GM21737 (cell line): ENCODE data around the gene CLN3.
"Not testable (repeated sequence)": the region's sequence is repeated elsewhere in the genome, so short reads cannot be mapped to it uniquely, and the experiment has no call there.

Experiments
- ATAC-seq: cut with Tn5 transposase; IDR thresholded peaks from one replicate; pipeline ENCODE4 v1.9.1; 2021; ENCODE audit warnings: mild to moderate bottlenecking, moderate library complexity; ENCODE audit not compliant: unreplicated experiment

Gene CLN3

DNA sequence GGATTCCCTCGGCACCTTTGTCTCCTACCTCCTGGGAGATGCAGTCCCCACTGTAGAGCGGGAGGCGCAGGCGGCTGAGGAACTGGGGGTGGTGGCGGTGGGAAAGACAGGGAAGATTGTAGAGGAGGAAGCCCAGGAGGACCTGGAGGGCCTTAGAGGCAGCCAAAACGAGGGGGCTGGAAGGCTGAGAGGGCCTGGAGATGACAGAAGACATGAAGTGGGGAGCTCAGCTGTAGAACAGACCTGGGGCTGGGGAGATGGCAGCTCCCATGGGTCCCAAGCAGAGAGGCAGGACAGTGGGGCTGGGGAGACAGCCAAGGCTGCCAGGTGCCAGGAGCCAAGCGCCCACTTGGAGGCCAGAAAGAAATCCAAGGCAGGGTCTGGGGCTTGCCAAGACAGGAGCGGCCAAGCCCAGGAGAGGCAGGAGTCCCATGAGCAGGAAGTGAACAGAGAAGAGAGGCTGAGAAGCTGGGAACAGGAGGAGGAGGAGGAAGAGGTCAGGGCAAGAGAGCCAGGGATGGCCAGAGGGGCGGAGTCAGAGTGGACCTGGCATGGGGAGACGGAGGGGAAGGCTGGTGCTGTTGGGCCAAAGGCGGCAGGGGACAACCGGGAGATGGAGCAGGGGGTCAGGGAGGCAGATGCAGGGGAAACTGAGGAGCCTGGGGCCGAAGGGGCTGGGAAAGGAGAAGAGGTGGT lies 3.4 kb upstream of the CLN3 start:
- ATAC-seq: no peak

DNA sequence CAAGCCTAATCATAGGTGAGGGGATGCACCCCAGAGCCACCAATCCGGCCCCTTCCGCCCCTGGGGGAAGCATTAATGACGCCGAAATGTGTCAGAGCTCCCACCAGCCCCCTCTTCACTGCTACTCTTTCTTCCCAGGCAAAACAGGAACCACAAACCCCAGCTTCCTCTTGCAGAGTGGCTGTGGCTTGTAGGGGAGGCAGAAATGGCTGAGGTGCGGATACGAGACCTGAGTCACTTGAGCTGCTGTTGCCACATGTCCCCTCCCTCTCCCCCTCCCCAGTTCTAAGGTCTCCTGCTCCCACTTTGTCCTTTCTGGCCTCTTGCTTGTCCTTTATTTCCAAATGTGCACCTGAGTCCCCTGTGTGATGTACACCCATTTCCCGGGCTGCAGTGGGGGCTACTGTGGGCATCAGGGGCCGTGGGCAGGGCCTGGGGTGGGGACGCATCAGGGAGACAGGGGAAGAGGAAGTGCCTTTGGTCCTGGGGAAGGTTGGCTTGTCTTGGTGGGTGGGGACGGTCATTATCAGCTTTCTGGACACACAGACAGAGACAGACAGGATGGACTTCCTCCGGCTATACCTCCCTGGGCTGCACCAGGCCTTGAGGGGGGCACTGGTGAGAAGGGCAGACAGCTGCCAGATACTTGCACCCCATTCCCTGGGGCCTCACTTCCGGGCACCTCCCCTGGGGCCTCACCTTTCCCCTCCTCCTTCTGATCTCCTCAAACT lies 2.4 kb upstream of the CLN3 start, which contains the start of gene APOBR:
Gene APOBR (plus strand): TSS at position 523 of the 731 bp plus-strand sequence. CDS start 39 bp downstream, at position 562.
- ATAC-seq: peak; percentile 44

DNA sequence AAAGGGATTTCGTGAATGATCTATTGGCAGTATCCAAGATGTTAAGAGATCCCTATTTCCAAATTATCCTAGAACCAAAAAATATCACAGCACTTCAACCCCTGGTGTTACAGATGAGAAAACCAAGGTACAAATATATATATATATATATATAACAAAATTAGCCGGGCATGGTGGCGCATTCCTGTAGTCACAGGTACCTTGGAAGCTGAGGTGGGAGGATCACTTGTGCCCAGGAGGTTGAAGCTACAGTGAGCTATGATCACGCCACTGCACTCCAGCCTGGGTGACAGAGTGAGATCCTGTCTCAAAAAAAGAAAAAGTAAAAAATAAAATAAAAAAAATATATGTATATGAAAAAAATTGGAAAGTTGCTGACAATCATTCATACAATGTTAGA lies 637 bp upstream of the CLN3 start:
- ATAC-seq: no peak

DNA sequence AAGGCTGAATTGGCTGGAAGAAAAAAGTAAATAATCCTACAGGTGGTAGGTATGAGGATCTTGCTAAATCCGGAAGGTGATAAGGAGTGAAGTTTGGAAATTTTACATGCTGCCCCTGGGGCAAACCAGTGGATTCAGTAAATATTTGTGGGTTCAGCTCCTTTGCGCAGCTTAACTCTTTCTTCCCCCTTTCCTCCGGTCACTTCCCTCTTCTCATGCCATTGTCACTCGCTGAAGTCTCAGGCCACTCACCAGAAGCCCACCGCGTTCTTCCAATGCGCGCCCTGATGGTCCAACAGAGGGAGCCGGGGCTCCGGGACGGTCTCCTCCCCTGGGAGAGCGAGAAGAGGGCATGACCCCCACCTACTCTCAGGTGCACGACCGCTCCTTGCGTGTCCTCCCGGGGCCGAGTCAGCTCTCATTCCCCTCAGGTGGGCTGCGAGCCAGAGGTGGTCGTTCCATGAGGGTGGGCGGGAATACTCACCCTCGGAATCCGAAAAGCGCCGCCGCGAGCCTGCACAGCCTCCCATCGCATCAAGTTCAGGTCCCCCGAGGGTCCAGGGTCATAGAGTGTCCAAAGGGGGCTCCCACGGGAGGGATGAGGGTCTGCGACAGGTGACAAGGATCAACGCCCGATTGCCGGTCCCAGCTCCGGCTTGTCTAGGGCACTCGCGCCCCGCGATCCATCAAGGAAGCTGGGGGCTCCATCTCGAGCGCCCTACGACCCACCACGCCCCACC lies 474 bp downstream of the CLN3 start:
- no peak for ATAC-seq

DNA sequence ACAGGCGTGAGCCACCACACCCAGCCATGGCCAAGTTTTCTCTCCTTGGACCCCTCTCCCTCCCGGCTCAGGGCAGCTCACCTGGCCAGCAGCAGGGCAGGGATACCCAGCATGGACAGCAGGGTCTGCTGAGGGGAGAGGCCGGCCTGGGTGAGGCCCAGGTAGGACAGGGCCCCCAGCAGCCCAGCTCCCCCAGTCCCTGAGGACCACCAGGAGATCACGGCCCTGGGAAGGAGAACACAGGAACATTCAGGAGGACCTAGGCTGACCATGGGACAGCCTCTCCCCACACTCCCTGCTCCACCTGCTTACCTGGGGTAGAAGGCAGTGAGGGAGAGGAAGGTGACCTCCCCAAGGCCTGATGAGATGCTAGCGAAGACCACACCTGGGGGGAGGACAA lies 5.6 kb downstream of the CLN3 start:
- ATAC-seq: no peak

DNA sequence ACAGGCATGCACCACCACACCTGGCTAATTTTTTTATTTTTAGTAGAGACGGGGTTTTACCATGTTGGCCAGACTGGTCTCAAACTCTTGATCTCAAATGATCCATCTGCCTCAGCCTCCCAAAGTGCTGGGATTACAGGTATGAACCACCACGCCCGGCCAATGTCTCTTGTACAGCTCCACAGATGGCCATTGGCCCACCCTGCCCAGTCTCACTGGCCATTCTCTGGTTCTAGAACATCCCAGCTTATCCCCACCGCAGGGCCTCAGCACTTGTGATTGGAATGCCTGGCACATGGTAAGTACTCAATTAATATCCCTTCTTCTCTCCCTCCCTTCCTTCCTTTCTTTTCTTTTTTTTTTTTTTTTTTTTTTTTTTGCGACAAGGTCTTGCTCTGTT lies 8.5 kb downstream of the CLN3 start:
- ATAC-seq: not testable (repeated sequence)

DNA sequence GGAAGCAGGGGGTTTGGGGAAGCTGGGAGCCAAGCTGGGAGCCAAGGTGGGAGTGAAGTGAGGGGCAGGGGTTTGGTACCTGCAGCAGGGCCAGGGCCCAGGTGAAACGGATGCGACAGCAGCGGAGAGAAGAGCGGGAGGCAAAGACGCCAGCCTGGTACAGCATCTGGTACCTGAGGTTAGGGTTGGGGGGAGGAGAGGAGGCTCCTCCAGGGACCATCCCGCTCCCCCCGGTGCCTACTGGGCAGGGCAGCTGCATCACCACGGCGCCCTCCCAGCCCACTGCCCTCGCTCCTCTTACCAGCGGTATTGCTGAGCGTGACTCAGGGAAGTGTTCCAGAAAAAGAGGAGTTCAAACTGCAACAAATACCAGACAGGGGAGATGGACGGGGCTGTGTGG lies 9.8 kb downstream of the CLN3 start:
- no peak for ATAC-seq

DNA sequence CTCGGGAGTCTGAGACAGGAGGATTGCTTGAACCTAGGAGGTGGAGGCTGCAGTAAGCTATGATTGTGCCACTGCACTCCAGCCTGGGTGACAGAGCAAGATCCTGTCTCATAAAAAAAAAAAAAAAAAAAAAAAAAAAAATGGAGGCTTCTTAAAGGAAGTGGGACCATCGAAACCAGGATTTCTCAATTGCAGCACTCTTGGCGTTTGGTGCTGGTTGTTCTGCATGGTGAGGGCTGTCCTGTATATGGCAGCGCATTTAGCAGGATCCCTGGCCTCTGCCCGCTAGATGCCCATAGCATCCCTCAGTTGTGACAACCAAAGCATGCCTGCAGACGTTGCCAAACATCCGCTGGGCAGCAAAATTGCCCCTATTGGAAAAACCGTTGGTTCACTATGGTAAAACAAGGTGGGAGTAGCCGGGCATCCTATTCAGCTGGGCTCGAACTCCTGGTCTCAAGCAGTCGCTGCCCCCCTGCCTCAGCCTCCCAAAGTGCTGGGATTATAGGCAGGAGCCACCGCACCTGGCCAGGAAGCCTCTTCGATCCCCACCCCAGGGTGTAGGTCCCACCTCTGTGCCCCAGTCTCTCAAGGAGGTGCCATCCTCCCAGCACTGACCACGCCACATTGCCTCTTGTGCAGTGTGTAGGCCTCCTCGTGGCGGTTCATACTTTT lies 13.2 kb downstream of the CLN3 start:
- no peak for ATAC-seq

DNA sequence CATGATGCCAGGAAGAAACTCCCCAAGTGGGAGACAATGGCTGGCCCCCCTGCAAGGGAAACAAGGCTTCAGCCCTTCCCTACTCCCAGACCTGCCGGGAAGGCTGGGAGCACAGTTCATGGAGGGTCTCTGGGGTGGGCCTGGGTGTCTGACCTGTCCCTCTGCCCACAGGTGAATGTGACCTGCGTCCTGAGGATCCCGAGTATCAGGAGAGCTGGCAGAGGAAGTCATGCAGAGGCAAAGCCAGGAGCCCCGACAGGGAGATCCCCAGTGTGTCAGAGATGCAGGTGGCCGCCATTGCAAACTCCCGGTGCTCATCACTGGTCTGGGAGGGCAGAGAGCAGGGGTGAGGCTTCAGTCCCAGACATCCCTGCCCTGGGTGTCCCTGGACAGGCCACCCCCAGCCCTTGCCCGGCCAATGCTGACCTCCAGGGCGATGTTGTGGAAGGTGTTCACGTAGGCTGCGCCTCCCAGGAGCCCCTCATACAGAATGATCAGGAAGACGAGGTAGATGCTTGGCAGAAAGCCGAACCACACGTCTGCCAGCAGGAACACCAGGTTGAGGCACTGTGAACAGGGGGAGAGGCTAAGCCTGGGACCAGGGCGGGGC lies 14.5 kb downstream of the CLN3 start:
- no peak for ATAC-seq

DNA sequence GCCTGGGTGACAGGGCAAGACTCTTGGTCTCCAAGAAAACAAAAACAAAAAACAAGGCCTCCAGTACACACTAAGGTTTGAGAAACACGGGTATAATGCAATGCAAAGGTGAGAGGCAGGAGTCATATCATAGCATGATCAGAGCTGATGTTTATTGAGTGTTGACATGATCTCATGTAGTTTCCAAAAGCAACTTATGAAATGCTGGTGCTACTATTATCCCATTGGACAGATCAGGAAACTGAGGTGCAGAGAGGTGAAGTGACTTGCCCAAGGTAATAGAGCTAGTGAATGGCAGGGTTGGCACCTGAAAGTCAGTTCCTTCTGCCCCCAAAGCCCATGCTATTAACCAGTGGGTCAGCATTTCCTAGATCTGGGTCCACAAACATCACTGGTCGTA lies 16.7 kb downstream of the CLN3 start:
- no peak for ATAC-seq

DNA sequence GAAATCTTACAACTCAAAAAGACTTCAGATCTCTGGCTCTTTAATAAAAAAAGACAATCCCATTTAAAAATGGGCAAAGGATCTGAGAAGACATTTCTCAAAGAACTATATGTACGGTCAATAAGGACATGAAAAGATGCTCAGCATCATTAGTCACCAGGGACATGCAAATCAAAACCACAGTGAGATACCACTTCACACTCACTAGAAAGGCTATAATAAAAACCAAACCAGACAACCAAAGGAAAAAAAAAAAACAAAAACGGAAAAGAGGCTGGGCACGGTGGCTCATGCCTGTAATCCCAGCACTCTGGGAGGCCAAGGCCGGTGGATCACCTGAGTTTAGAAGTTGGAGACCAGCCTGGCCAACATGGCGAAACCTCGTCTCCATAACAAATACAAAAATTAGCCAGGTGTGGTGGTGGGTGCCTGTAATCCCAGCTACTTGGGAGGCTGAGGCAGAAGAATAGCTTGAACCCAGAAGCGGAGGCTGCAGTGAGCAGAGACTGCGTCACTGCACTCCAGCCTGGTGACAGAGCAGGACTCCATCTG lies 18.1 kb downstream of the CLN3 start:
- ATAC-seq: no peak

DNA sequence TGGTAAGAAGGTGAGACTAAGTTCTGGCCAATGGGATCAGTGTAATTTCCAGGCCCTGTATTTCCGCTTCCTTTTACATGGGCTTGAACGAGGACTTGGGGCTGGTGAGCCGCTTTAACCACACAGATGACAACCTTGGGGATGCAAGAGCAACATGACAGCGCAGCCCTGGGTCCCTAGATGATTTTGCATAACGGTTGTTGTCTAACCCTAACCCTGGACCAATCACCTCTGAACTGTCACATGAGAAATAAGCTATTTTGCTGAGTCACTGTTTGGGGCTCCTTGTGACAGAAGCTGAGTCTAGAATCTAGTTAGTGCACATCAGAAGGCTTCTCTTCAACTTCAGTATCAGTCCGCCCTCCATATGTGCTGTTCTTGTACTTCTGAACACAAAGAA lies 44.8 kb downstream of the CLN3 start:
- ATAC-seq: not testable (repeated sequence)

DNA sequence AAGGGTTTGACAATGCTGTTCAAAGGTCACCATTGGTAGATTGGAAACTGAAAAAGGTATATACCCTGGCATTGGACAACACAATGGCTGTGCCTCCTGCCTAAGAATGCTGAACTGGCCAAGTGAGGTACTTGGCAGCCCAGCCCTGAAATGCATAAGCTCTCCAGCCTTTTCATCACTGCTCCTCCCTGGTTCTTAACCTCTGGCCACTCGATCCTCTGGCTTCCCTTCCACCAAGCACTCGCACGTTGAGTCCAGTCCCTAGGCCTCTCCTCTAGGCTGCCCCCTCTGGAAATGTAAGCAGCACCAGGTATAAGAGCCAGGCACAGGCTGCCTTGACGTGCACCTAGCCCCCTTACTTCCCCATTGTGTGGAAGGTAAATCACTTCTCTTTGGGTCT lies 45.5 kb downstream of the CLN3 start:
- ATAC-seq: not testable (repeated sequence)

DNA sequence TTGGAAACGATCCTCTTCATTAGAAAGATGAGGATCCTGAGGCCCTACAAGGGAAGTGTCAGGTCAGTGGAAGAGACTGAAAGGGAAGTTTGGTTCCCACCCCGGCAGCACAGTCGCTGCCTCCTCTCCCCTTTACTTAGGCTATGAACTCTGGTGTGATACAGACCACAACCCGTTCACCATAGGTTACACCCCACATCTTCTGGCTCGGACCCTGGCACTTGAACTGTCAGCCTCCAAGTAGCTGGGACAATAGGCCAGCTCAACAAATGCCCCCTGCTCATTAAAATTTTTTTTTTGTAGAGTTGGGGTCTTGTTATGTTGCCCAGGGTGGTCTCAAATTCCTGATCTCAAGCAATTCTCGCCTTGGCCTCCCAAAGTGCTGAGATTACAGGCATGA lies 47.9 kb downstream of the CLN3 start:
- ATAC-seq: not testable (repeated sequence)

DNA sequence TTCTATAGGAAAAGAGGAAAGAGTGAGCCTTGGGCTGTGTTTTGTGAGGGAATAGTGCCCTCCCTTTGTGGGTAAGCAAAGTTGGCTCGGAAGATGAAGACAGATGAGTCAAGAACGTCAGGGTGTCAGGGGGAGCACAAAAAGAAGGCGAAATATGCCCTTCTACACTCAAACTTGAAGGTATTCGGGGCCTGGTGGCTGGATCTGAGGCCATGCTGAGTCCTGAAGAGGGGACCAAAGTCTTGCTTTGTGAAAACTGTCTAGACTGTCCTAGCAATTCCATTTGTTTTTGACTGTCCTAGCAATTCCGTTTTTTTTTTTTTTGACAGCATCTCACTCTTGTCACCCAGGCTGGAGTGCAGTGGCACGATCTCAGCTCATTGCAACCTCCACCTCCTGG lies 53.0 kb downstream of the CLN3 start:
- not testable (repeated sequence) for ATAC-seq

DNA sequence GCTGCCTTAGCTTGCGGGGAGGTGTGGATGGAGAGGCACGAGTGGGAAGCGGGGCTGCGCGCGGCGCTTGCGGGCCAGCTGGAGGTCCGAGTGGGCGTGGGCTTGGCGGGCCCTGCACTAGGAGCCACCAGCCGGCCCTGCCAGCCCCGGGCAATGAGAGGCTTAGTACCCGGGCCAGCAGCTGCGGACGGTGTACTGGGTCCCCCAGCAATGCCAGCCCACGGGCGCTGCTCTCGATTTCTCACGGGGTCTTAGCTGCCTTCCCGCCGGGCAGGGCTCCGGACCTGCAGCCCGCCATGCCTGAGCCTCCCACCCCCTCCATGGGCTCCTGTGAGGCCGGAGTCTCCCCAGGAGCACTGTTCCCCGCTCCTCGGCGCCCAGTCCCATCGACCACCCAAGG lies 56.5 kb downstream of the CLN3 start:
- ATAC-seq: not testable (repeated sequence)
